HepG2 (cell line): ENCODE measurements around the gene KIF13A. TPM values are rescaled to one million over a fixed set of nuclear protein-coding genes. Genes with fewer than 3 reads are reported as not detected.

ENCODE experiments used
- FOXC1 ChIP-seq: sonication (generic); formaldehyde crosslinking; IDR thresholded peaks from 2 replicates; pipeline ENCODE4 v1.8.0; 2022; ENCODE audit warnings: mild to moderate bottlenecking, missing genetic modification reagents, borderline replicate concordance
- GZF1 ChIP-seq: sonication (generic); formaldehyde crosslinking; IDR thresholded peaks from 2 replicates; pipeline ENCODE4 v1.5.1; 2020; ENCODE audit warnings: mild to moderate bottlenecking, missing genetic modification reagents
- HNF1A ChIP-seq, 2 experiments: sonication (generic) in 1 of 2; formaldehyde crosslinking in 1 of 2; IDR thresholded peaks; 2 replicates each; pipeline versions ENCODE4 v1.4.0 to v1.6.1; 2016 to 2020; ENCODE audit warnings: borderline replicate concordance in 1 of 2, low read depth in 1 of 2, mild to moderate bottlenecking in 1 of 2, missing genetic modification reagents in 1 of 2
- KDM1A ChIP-seq: IDR thresholded peaks from 2 replicates; pipeline ENCODE4 v1.6.1; 2016; ENCODE audit warnings: missing compliant biosample characterization
- KLF9 ChIP-seq: IDR thresholded peaks from 2 replicates; pipeline ENCODE4 v1.6.1; 2016; ENCODE audit warnings: low read depth
- MAFK ChIP-seq, 2 experiments: IDR thresholded peaks in 1 of 2; conservative IDR thresholded peaks in 1 of 2; 2 replicates each; pipeline ENCODE4 v1.6.1; 2011; ENCODE audit warnings: improper control_type of control experiment in 2 of 2, low read length in 2 of 2
- NFYB ChIP-seq: sonication (generic); formaldehyde crosslinking; IDR thresholded peaks from 2 replicates; pipeline ENCODE4 v1.4.0; 2020; ENCODE audit warnings: missing genetic modification reagents
- NFYC ChIP-seq: IDR thresholded peaks from 2 replicates; pipeline ENCODE4 v1.6.1; 2016; ENCODE audit warnings: missing genetic modification reagents, missing compliant biosample characterization
- POGZ ChIP-seq: sonication (generic); formaldehyde crosslinking; IDR thresholded peaks from 2 replicates; pipeline ENCODE4 v1.4.0; 2020; ENCODE audit warnings: mild to moderate bottlenecking, missing genetic modification reagents
- SETDB1 ChIP-seq: sonication (generic); formaldehyde crosslinking; IDR thresholded peaks from 2 replicates; pipeline ENCODE4 v1.5.1; 2020; ENCODE audit warnings: missing genetic modification reagents, mild to moderate bottlenecking, borderline replicate concordance
- SRF ChIP-seq: IDR thresholded peaks from 2 replicates; pipeline ENCODE4 v1.6.1; 2011; ENCODE audit warnings: mild to moderate bottlenecking, low read depth, low read length, moderate library complexity
- TEAD3 ChIP-seq: optimal IDR thresholded peaks from 2 replicates; pipeline ENCODE3; 2016; ENCODE audit warnings: borderline replicate concordance
- ZKSCAN8 ChIP-seq: IDR thresholded peaks from 2 replicates; pipeline ENCODE4 v1.6.1; 2016; ENCODE audit warnings: borderline replicate concordance, missing genetic modification reagents, missing compliant biosample characterization
- ZNF234 ChIP-seq: sonication (generic); formaldehyde crosslinking; conservative IDR thresholded peaks from 2 replicates; pipeline ENCODE4 v1.5.1; 2020; ENCODE audit warnings: mild to moderate bottlenecking, missing genetic modification reagents
- ZNF251 ChIP-seq: sonication (generic); formaldehyde crosslinking; IDR thresholded peaks from 2 replicates; pipeline ENCODE4 v1.9.0; 2021; ENCODE audit warnings: mild to moderate bottlenecking, missing genetic modification reagents
- ZNF354B ChIP-seq: sonication (generic); formaldehyde crosslinking; IDR thresholded peaks from 2 replicates; pipeline ENCODE4 v1.8.0; 2022; ENCODE audit warnings: mild to moderate bottlenecking, missing genetic modification reagents
- ZNF468 ChIP-seq: sonication (generic); formaldehyde crosslinking; IDR thresholded peaks from 2 replicates; pipeline ENCODE4 v1.8.0; 2022; ENCODE audit warnings: mild to moderate bottlenecking, moderate library complexity, missing genetic modification reagents
- ZNF678 ChIP-seq: sonication (generic); formaldehyde crosslinking; IDR thresholded peaks from 2 replicates; pipeline ENCODE4 v1.4.0; 2020; ENCODE audit warnings: mild to moderate bottlenecking, missing genetic modification reagents
- polyA plus RNA-seq, 8 experiments: library from polyadenylated mRNA; depleted of rRNA in 3 of 8; stranded (reverse) in 7 of 8; unstranded in 1 of 8; fragments of >200 nt; fragmentation: Illumina TruSeq in 4 of 8; extraction: Trizol in 4 of 8; gene quantifications; 2 replicates each; pipeline versions ENCODE4 v1.2.1 to v1.2.3, GENCODE V29; 2011 to 2016; ENCODE audit warnings: low read depth in 4 of 8, missing spikeins in 1 of 8, mixed read lengths in 1 of 8; ENCODE audit not compliant: insufficient read depth in 1 of 8
- total RNA-seq, 5 experiments: library from RNA; depleted of rRNA; stranded (reverse); fragments of >200 nt; fragmentation: Illumina TruSeq; extraction: Trizol; gene quantifications; 2 replicates each; pipeline ENCODE4 v1.2.3, GENCODE V29; 2016; ENCODE audit warnings: low read depth in 1 of 5
- TF ChIP-seq, protein P1 (sequence below): sonication (generic); formaldehyde crosslinking; IDR thresholded peaks from 2 replicates; pipeline ENCODE4 v1.4.0; 2020; ENCODE audit warnings: missing genetic modification reagents
- TF ChIP-seq, protein P2 (sequence below): sonication (generic); formaldehyde crosslinking; IDR thresholded peaks from 2 replicates; pipeline ENCODE4 v1.8.0; 2022; ENCODE audit warnings: mild to moderate bottlenecking, missing genetic modification reagents

Gene KIF13A
- total and polyA plus RNA-seq, 2 of the 13 experiments (the other 11 are each of a cell fraction or from before 2014, with no cell fraction given) = 21.1 to 37.2 TPM

DNA sequence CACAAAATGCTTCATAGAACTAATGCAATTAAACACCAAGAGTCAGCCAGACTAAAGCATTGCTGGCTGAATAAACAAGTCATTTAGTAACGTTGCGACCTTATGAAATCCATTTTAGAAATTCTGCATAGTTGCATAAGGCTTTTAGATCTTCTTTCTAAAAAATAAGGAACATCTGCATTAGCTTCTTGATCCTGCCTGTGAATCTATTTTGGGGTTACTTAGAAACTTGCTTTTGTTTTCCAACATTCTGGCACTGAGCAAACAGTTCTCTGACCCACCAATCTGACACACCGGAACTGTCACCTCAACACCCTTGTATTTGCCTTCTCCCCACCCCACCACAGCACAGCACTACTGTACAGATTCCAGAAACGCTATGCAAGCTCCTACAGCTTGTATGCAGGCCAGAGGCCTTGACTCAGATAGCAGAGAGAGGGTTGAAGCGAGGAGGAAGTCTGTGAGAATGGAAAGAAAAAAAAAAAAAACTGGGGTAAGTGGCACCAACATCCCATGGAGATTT lies 55.0 kb downstream of the KIF13A start (continued):
- no peak for TF ChIP-seq SRF
- no peak for TF ChIP-seq KDM1A (CRISPR knock-in tag)
- no peak for TF ChIP-seq ZNF468 (CRISPR knock-in tag)
- no peak for TF ChIP-seq SETDB1
- no peak; the same call in 1 of the 2 replicates for TF ChIP-seq FOXC1
- TF ChIP-seq GZF1 (CRISPR knock-in tag) = no peak
- no peak for TF ChIP-seq ZNF354B (CRISPR knock-in tag)
- peak; percentile 71; the same call in 1 of the 2 replicates for TF ChIP-seq ZKSCAN8 (CRISPR knock-in tag)
- 0 out of 4 replicates have a peak, but pooled peaks of 1 of the 2 experiments have one; percentile 3 for TF ChIP-seq MAFK (conservative IDR thresholded peaks at IDR 0.05 in 1 of 2, IDR thresholded peaks at IDR 0.05 in 1 of 2; ENCODE audit: low read length in 2 of 2)
- TF ChIP-seq TEAD3 = peak; percentile 95
- TF ChIP-seq, protein P1, sequence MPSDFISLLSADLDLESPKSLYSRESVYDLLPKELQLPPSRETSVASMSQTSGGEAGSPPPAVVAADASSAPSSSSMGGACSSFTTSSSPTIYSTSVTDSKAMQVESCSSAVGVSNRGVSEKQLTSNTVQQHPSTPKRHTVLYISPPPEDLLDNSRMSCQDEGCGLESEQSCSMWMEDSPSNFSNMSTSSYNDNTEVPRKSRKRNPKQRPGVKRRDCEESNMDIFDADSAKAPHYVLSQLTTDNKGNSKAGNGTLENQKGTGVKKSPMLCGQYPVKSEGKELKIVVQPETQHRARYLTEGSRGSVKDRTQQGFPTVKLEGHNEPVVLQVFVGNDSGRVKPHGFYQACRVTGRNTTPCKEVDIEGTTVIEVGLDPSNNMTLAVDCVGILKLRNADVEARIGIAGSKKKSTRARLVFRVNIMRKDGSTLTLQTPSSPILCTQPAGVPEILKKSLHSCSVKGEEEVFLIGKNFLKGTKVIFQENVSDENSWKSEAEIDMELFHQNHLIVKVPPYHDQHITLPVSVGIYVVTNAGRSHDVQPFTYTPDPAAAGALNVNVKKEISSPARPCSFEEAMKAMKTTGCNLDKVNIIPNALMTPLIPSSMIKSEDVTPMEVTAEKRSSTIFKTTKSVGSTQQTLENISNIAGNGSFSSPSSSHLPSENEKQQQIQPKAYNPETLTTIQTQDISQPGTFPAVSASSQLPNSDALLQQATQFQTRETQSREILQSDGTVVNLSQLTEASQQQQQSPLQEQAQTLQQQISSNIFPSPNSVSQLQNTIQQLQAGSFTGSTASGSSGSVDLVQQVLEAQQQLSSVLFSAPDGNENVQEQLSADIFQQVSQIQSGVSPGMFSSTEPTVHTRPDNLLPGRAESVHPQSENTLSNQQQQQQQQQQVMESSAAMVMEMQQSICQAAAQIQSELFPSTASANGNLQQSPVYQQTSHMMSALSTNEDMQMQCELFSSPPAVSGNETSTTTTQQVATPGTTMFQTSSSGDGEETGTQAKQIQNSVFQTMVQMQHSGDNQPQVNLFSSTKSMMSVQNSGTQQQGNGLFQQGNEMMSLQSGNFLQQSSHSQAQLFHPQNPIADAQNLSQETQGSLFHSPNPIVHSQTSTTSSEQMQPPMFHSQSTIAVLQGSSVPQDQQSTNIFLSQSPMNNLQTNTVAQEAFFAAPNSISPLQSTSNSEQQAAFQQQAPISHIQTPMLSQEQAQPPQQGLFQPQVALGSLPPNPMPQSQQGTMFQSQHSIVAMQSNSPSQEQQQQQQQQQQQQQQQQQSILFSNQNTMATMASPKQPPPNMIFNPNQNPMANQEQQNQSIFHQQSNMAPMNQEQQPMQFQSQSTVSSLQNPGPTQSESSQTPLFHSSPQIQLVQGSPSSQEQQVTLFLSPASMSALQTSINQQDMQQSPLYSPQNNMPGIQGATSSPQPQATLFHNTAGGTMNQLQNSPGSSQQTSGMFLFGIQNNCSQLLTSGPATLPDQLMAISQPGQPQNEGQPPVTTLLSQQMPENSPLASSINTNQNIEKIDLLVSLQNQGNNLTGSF (CRISPR knock-in tag) = no peak
- peak; percentile 39; the same call in 1 of the 2 replicates for TF ChIP-seq HNF1A (IDR thresholded peaks at IDR 0.05; ENCODE audit: low read depth)
- TF ChIP-seq HNF1A (CRISPR knock-in tag; IDR thresholded peaks at IDR 0.05; ENCODE audit: borderline replicate concordance) = no peak
- TF ChIP-seq ZNF251 = no peak
- TF ChIP-seq KLF9 (CRISPR knock-in tag) = peak; percentile 32; the same call in 1 of the 2 replicates
- TF ChIP-seq, protein P2, sequence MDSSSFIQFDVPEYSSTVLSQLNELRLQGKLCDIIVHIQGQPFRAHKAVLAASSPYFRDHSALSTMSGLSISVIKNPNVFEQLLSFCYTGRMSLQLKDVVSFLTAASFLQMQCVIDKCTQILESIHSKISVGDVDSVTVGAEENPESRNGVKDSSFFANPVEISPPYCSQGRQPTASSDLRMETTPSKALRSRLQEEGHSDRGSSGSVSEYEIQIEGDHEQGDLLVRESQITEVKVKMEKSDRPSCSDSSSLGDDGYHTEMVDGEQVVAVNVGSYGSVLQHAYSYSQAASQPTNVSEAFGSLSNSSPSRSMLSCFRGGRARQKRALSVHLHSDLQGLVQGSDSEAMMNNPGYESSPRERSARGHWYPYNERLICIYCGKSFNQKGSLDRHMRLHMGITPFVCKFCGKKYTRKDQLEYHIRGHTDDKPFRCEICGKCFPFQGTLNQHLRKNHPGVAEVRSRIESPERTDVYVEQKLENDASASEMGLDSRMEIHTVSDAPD (CRISPR knock-in tag) = peak; percentile 91
- TF ChIP-seq NFYB (CRISPR knock-in tag) = no peak
- no peak for TF ChIP-seq NFYC (CRISPR knock-in tag)
- TF ChIP-seq POGZ (CRISPR knock-in tag) = peak; percentile 93
- TF ChIP-seq ZNF678 (CRISPR knock-in tag) = no peak
- no peak for TF ChIP-seq ZNF234 (CRISPR knock-in tag)
